NCI-H748 (cell line): ENCODE data around the gene FA2H.

Experiments used
- DNase-seq: peaks from one replicate; lab custom pipeline; 2025; ENCODE audit not compliant: unreplicated experiment; lab: John Stamatoyannopoulos, UW

FA2H gene

DNA sequence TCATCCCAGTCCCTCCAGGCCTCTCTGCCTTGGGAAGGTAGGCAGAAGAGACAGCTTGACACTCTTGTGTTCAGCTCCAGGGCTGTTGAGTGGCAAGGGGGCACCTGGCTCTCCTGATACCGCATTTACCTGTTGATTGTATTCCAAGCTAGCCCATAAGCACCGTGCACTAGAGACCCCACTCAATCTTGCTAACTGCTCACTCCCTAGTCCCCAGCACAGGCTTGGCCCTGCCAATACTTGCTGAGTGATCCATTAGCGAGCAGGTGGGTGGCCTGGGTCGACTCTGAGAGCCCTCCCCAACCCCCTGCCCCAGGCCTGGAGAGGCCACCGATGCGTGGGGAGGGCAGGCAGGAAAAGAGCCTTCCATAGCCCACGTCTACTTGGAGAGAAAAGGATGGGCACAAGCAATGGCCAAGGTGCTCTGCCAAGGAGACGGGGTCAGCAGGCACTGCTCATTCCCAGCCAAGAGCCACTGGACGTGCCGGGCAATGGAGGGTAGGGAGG, 29.5 kb downstream of the FA2H start:
- no peak for DNase-seq

DNA sequence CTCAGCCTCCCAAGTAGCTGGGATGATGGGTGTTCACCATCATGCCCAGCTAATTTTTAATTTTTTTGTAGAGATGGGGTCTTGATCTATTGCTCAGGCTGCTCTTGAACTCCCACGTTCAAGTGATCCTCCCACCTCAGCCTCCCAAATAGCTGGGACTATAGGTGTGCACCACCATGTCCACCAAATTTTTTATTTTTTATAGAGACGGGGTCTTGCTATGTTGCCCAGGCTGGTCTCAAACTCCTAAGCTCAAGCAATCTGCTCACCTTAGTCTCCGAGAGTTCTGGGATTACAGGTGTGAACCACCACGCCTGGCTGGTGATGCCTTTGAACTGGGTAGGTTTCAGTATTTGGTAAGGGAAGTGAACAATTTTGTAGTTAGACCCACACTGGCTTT, 30.1 kb downstream of the FA2H start:
- no peak for DNase-seq

DNA sequence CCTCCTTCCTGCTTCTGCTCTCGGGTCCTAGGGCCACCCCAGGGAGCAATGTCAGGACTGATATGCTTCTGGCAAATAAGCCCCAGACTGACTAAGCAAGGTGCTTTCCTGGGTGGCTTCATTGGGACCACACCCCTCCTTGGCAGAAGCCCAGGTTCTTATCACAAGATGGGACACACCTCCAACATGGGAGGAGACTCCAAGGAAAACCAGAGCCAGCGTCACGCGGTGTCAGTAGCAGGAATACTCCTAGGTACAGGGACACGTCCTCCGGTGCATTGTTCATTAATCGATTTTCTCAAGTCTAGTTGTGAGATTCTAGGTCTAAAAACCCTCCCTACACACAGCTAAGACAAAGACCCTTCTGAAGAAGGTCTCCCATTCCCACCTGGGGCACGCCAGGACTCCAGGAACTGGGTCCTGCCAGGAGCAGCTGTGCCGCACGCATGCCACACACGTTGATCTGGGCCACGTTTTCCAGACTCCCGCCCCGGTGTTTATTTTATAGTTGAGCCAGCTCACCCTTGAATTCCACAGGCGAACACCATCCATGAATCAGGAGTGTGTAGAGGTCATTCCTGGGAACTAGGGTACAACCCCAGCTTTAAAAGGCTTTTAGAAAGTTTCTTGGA, 30.8 kb downstream of the FA2H start:
- DNase-seq = no peak

DNA sequence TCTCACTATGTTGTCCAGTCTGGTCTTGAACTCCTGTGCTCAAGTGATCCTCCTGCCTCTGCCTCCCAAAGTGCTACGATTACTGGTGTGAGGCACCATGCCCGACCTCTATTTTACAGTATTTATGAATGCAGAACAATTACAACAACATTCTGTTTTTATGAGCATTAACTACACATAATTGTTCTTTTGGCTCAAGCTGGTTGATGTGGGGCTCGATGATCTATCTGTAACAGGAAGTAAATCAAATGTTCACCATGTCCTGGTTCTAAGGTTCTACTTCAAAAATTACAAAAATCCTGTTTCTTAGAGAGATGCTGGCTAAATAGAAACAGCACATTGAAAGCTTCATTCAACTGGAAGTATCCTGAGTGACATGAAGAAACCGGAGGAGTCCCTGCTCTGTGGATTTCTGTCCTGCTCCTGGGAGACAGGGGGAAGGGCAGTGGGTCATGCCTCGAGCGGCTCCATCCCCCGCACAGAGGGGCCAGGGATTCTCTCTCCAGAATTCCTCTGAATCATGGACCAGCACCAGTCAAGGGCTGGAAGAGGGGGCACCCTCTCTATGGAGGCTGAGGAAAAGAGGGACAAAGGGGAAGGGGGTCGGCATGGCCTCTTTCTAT, 31.5 kb downstream of the FA2H start:
- no peak for DNase-seq

DNA sequence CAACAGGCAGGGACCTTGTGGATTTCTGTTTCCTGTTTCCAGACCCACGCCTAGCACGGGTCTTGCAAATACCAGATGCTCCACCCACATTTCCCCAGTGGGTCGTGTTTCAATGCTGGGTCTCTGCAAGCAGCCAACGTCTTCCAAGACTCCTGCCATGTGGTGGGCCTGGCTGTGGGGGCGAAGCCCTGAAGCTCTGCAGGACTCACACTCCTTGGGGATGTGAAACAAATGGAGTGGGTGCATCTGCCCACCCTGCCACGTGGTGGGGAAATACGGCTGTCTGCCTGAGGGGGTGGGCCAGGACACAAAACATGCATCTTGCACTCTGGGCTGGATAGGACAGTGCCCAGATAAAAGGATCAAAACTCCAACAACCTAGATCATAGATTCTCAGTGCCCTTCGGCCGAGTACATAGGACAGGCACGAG, 32.6 kb downstream of the FA2H start:
- DNase-seq = no peak

DNA sequence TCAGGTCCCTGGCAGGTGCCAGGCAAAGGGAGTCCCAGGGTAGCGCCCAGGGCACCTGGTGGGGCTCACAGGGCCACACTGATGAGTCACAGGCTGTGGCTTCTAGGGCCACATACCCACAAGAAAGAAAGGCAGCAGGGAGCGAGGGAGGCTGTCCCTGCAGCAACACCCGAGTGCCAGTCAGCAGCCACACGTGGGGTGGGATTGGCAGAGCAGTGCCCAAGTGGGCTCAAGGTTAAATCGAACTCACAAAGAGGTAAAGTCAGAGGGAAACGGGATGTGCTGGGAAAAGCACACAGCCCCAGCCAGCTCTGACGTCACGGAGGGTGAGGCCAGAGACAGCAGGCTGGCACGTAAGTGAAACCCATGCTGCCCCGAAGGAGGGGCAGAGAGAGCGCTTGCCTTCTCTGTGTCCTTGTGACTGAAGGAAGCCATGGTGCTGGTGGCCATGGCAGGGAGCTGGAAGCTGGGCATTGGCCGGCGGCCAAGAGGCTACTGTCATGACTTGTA, 33.8 kb downstream of the FA2H start:
- no peak for DNase-seq

DNA sequence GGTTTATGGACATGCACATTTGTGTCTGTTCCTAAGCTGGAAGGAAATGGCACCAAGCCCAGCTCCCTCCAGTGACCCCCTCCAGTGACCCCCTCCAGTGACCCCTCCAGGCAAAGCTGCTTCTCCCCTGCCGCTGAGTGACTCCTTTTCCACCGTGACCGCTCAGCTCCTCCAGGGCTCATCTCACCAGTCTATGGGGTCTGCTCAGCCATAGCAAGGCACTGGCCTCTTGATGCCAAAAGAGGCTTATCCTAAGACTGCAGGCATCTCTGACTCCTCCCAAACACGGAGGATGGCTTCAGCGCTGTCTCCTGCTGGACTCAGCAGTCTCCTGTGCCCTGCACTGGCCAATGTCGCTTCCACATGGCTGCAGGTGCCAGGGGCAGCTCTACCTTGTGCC, 35.3 kb downstream of the FA2H start:
- no peak for DNase-seq

DNA sequence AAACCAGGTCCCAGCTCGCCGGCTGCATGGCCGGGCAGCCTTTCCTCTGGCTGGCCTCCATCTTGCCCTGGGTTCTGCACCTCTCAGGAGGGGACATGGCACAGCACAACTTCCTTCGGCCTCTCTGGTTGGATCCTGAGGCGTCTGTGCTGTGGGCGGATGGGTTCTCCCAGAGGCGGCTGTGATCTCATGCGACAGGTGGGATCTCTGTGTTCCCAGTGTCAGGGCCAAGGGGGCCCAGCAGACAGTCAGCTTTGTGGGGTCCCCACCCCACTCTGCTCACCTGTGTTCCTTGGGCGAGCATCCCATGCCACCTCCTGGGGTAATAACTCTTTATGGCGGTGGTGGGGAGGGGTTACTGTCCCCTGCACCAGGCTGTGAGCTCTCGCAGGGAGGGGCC, 35.8 kb downstream of the FA2H start:
- DNase-seq = no peak

DNA sequence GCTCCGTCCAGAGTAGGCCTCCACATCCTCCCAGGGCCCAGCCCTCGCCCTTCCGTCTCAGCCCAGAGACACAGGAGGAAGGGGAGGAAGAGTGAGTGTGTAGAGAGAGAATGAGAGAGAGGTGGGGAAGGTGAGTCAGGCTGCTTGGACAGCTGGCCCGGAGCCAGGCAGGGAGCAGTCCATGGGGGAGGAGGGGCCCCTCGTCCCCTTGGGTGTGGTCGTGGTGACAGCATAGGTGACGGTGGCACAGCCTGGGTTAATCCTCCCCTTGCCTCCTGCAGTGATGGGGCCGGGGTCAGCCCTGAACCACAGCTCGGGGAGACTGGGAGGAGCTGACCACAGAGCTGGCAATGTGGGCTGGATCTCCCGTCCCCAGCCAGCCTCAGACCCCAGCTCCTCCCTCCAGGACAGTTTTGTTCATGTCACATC, 36.5 kb downstream of the FA2H start:
- no peak for DNase-seq

DNA sequence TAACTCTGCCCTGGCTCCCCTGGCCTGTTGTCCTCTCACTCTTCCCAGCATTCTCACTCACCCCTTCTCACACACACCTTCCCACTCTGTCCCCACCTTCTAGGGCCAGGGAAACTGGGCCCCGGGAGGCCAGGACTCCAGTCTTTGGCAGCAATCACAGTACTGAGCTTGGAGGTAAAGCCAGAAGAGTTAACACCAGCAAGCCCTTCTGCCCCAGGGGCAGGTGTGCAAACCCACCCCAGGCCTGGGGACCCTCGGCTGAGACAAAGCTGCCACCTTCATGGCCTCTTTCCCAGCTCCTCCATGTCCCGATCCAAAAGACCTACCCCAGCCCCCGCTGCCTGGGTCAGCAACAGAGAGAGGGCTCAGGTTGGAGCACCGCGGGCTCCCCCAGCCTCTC, 37.1 kb downstream of the FA2H start:
- DNase-seq = no peak

DNA sequence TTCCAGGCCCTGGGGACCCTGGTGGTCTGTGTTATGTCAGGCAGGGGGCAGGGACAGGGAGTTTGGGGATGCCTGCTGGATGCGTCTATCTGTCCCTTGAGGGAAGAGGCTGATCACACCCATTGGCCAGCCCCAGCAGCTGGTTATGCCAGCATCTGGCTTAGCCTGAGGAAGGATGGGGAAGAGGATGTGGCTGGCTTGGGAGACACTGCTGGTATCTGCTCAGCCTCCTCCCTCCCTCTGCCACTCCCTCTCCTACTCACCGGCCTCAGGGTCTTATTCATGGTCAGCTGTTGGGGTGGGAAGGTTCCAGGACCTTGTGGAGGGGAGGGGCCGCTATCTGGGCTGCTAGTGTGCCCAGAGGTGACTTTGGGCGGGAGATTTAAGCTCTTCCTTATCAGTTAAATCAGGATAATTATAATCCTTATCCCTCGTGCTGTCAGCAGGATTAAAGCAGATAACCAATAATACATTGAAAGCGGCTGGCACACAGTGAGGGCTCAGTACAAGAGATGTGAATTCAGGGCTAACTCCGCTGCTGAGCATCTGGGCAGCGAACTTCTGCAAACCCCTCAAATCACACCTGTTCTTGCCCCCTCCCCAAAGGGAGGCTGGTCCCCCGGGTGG, 38.0 kb downstream of the FA2H start:
- no peak for DNase-seq

DNA sequence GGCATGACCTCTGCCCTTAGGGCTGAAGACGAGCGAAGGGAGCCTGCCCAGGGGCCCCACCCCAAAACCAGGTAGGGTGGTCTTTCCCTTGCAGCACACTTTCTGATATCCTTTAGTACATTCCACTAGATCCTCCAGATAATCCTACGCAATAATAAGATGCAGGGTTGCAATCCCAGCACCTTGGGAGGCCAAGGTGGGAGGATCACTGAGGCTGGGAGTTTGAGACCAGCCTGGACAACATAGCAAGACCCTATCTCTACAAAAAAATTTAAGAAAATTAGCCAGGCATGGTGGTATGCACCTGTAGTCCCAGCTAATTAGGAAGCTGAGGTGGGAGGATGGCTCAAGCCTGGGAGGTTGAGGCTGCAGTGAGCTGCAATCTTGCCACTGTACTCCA, 39.1 kb downstream of the FA2H start:
- DNase-seq = no peak

DNA sequence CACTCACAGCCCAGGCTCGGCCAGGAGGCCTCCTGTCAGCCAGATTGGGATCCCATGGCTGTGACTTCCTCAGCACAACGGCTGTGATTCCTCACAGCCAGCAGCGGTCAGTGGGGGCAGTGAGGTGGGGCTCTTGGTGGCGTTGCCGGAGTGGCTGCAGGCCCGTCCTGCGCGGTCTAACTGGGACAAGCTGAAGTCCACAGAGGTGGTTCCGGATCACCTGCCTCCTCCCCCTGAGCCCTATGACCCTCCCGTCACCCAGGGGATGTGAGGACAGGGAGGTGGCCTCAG, 39.5 kb downstream of the FA2H start:
- DNase-seq = no peak

DNA sequence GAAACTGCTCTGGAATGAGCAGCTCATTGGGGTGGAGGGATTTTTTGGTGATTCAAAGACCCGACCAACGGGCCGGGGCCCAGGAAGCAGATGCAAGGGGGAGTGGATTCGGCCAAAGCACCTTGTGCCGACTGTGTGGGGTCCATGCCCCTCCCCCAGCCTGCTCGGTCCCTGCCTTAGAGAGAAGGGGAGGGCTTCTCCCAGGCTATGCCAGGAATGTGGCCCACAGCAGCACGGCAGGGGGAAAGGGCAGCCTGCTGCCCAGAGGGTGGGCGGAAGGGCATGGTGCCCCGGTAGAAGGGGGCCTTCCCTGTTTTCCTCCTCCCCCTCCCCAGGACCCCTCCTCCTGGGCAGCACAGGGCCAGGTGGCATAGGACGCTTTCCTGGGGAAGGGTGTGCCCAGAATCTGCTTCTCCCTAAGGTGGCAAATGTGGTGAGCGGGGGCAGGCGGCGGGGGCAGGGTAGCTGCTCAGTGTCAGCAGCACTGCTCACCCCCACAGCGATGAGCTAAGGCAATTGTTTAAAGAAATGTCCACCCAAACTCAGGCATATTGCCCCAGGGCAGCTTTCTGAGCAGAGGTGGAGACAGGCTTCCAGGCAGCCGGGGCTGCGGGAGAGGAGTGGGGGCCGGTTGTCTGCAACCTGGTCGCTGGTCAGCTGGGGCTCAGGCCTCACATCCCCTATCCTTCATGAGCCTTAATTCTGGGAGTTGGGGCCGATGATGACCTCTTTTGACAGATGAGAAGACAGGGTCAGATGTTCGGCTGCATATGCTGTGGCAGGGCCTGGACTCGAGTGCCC, 40.1 kb downstream of the FA2H start:
- DNase-seq = no peak

DNA sequence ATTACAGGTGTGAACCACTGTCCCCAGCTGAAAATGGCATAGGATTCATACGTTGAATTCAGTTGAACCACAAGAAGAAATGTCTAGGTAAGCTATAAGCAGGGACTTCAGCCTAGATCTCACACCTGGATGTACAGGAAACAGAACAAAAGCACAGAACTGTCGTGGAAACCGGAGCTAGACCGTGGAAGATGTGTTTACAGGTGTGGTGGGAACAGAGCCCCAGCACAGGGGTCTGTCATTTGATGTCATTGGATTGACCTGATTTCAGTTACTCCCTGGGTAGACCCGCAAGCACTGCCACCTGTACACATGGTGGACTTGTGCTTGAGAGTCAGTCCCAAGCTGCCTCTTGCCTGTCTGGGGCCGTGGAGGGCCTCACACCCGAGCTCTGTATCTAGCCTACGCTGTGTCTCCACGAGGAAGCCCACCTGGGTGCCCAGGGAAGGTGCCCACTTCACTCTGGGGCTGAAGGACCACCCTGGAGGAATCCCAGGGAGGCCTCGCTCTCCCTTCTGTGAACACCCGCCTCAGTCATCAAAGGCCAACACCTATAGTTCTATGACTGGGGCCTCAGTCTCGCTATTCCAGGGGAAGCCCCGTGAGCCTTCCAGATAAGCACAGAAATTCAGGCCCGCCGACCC, 41.8 kb downstream of the FA2H start:
- DNase-seq = no peak

DNA sequence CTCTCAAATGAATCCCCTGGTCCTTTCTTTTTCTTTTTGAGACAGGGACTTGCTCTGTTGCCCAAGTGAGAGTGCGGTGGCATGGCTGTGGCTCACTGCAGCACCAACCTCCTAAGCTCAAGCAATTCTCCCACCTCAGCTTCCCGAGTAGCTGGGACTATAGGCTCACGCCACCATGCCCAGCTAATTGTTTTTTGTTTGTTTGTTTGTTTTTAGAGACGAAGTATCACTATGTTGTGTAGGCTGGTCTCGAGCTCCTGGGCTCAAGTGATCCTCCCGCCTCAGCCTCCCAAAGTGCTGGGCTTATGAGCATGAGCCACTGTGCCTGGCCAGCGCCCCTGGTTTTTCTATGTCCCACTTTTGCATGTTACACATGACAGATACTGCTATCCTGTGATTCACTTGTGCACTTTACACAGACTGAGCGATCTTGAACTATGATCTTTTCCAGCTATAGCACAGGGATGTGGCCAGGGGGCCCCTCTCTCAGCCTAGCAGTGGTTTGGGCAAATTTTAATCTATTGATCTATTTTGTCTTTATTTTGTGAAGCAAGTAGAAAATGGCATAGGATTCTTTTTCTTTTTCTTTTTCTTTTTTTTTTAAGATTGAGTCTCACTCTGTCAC, 42.7 kb downstream of the FA2H start:
- no peak for DNase-seq

DNA sequence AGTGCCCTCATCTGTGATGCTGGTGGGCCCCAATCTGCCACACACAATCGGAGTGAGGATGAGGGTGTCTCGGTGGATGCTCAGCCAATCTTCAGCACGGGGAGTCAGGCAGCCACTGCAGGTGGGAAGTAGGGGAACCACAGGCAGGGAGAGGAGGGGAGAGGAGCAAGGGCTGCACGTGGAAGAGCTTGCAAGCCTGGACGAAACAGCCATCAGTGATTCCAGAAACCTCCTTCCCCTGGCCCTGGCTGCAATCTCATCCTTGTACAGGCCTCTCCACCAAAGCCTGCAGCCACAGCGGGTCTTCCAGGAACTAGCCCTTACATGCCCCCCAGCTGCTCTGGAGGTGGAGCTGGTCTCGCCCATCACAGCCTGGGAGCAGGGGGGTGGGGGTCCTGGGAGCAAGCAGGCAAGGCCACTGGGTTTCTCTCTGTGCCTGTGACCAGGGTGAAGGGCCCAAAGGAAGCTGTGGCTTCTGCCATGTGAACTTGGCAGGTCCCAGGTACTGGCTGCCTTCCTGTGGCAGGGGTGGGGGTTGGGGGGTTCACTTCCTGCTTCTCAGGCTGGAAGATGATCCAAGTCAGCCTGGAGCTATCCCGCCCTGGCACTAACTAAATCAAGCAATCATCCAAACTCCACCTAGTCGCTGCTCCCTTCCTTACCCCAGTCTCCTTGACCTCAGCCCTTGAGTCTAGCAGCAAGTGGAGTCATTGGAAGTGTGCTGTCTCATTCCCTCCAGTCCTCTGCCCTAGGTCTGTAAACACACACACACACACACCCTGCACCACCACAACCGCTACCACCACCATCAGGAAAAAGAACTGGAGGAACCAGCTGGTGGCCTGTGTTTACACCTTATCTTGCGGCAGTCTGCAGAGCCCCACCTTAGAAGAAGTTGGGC, 44.6 kb downstream of the FA2H start:
- no peak for DNase-seq

DNA sequence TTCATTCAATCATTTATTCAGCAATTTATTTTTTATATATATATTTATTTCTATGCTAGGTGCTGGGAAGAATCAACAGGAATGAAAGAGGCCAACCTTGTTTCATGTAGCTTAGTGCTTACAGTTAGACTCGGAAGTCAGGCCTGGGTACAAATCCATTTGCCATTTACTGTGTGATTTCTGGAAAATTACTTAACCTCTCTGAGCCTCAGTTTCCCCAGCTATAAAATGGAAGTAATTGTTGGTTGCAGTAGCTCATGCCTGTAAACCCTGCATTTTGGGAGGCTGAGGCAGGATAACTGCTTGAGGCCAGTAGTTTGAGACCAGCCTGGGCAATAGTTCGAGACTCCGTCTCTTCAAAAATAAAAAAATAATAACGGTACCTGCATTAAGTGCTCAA, 46.7 kb downstream of the FA2H start:
- no peak for DNase-seq

DNA sequence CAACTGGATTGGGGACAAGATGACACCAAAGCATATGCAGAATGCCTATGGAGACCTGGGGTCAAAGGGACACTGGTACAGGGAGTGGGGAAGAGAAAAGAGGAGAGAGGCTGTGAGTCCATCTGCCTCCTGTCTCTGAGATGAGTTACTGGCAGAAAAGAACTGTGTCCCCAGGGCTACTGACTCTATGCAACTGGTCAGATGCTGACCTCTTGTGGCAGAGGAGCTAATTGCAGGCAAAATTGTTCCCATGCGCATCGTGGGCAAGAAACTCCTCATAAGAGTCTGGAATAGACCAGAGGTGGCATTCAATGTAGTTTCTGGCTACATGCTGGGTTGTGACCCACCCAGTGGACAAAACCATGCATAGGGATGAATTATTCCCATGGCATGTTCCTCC, 47.9 kb downstream of the FA2H start:
- no peak for DNase-seq
